GM23248 (cell line): Measurements from ENCODE around the gene C3orf62. TPM values are rescaled to one million over a fixed set of nuclear protein-coding genes. Genes with fewer than 3 reads are reported as not detected.

Experiments
- DNase-seq: peaks from one replicate; pipeline ENCODE4 v3.0.0-alpha.2; 2015
- H2AFZ ChIP-seq: fragments of 200-600 bp; sonication (generic); 2 replicates; pipeline ENCODE4 v1.6.1; 2016; ENCODE audit warnings: antibody characterized with exemption
- H3F3A ChIP-seq: fragments of 200-600 bp; sonication (generic); 2 replicates; pipeline ENCODE4 v1.6.1; 2016; ENCODE audit warnings: mild to moderate bottlenecking, antibody characterized with exemption, mixed run types; ENCODE audit not compliant: insufficient read depth
- H3K27ac ChIP-seq: fragments of 200-600 bp; sonication (generic); 2 replicates; pipeline ENCODE4 v1.5.1; 2016; ENCODE audit warnings: mild to moderate bottlenecking
- H3K27me3 ChIP-seq: fragments of 200-600 bp; sonication (generic); replicated peaks from 2 replicates; pipeline ENCODE4 v1.6.1; 2016; ENCODE audit warnings: mild to moderate bottlenecking; ENCODE audit not compliant: insufficient read depth
- H3K36me3 ChIP-seq: fragments of 200-600 bp; sonication (generic); 2 replicates; pipeline ENCODE4 v1.6.1; 2016; ENCODE audit warnings: low read depth, mild to moderate bottlenecking
- H3K4me1 ChIP-seq: fragments of 200-600 bp; sonication (generic); 2 replicates; pipeline ENCODE4 v1.6.1; 2016; ENCODE audit warnings: mild to moderate bottlenecking; ENCODE audit not compliant: insufficient read depth
- H3K4me2 ChIP-seq: fragments of 200-600 bp; sonication (generic); one replicate; pipeline ENCODE4 v1.6.1; 2016; ENCODE audit warnings: mild to moderate bottlenecking; ENCODE audit not compliant: unreplicated experiment
- H3K4me3 ChIP-seq: fragments of 200-600 bp; sonication (generic); 2 replicates; pipeline ENCODE4 v1.5.1; 2016; ENCODE audit warnings: mild to moderate bottlenecking
- H3K79me2 ChIP-seq: fragments of 200-600 bp; sonication (generic); 2 replicates; pipeline ENCODE4 v1.6.1; 2016; ENCODE audit warnings: mild to moderate bottlenecking; ENCODE audit not compliant: insufficient read depth
- H3K9ac ChIP-seq: fragments of 200-600 bp; sonication (generic); 2 replicates; pipeline ENCODE4 v1.6.1; 2016; ENCODE audit warnings: mild to moderate bottlenecking
- H3K9me2 ChIP-seq: fragments of 200-600 bp; sonication (generic); 2 replicates; pipeline ENCODE4 v1.6.1; 2016; ENCODE audit warnings: mixed run types, mild to moderate bottlenecking, moderate library complexity; ENCODE audit not compliant: insufficient read depth
- H3K9me3 ChIP-seq: fragments of 200-600 bp; sonication (generic); one replicate; pipeline ENCODE4 v1.6.1; 2017; ENCODE audit warnings: low read depth
- H4K20me1 ChIP-seq: fragments of 200-600 bp; sonication (generic); 2 replicates; pipeline ENCODE4 v1.6.0; 2016; ENCODE audit not compliant: insufficient read depth
- EZH2 ChIP-seq: fragments of 200-600 bp; sonication (generic); IDR thresholded peaks from 2 replicates; pipeline ENCODE4 v1.6.1; 2018; ENCODE audit warnings: antibody characterized with exemption, mild to moderate bottlenecking; ENCODE audit not compliant: insufficient read depth, poor library complexity, severe bottlenecking
- EZH2phosphoT487 ChIP-seq: fragments of 200-600 bp; sonication (generic); IDR thresholded peaks from 2 replicates; pipeline ENCODE4 v1.6.1; 2018; ENCODE audit warnings: antibody characterized with exemption, moderate library complexity, mild to moderate bottlenecking, low read depth; ENCODE audit not compliant: insufficient read depth
- WGBS, 2 experiments: methylation state at CpG; one replicate each; pipeline ENCODE4 v1.1.6; 2015 to 2017; ENCODE audit warnings: low lambda C conversion rate in 2 of 2, low coverage in 1 of 2; ENCODE audit errors: missing lambda C conversion rate in 2 of 2; 5-methylcytosine and 5-hydroxymethylcytosine counted together
- in situ Hi-C: fragments of 300-500 bp; cut with MboI; formaldehyde crosslinking; loops from 2 replicates; pipeline ENCODE4 v1.15.0; 2020
- polyA plus RNA-seq: library from polyadenylated mRNA; unstranded; fragments of >200 nt; fragmentation: Nextera tagmentation; extraction: Ambion mirVana; gene quantifications from 2 replicates; pipeline ENCODE4 v1.2.1, GENCODE V29; 2016
- total RNA-seq: library from RNA; depleted of rRNA; stranded (reverse); fragments of >200 nt; shearing (Covaris generic); gene quantifications from 2 replicates; pipeline ENCODE4 v1.2.3, GENCODE V29; 2014; rRNA removed

C3orf62 gene
- total RNA-seq, result 0.25 and 2.9 TPM in 2 replicates
- polyA plus RNA-seq, result 1.5 and 1.6 TPM in 2 replicates

DNA sequence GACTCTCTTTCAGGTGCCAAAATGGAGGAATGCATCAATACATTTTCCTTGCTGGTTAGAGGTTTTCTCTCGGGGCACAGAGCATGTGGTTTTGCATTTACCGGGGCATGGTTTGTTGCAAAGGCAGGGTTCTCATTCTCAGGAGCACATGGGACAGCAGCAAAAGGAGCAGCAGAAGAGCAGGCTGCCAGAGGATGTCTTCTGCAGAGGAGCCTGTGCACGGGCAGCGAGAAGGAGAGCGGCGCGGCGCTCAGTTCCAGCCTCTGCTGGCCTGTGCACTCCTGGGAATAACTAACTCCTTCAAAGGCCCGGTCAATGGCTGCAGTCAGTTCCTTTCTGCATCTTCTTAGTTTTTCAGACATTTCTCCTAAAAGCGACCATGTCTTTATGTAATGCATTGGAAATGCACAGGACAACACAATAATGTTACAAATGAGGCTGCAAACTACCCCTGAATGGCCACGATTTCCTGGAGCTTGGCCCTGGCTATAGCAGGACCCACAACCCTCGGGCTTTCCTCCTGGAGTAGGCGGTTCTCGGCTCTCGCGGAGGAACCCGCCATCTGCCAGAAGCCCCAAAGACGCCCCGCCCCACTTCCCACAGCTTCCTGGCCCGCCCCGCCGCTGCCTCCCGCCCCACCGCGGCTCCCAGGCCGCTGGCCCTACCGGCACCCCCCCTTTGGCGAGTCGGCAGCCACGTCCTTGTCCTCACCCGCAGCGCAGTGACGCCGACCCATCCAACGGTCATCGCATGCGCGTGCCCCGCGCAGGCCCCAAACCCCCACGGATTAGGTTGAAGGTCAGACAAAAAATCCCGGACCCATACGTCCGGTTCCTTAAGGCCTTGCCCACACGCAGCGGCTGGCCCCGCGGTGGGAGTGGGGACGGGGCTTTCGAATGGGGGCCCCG, at the start of gene C3orf62:
TSS of gene C3orf62 (minus strand) at position 758 of the 908 bp plus-strand sequence. CDS start at position 398, 360 bp downstream.
- H3K4me1 ChIP-seq, result peaks cover 29% of the 10 kb centered on the region
- H3K36me3 ChIP-seq, result peaks cover 6% of the 10 kb centered on the region
- peak within 1 kb of the TSS; percentile 87 for H3K27ac ChIP-seq
- H2AFZ ChIP-seq, result peak within 1 kb of the TSS; percentile 85
- TF ChIP-seq EZH2, result no peak
- TF ChIP-seq EZH2phosphoT487, result no peak
- H3K9me2 ChIP-seq, result no peaks in the 10 kb centered on the region
- in situ Hi-C loops, result no loop called here
- no peaks in the 10 kb centered on the region for H4K20me1 ChIP-seq
- H3K9me3 ChIP-seq, result no peaks in the 10 kb centered on the region
- 3 to 4% methylated on average over 40 to 51 of the region's 51 CpGs for WGBS, 2 experiments
- no peaks in the 10 kb centered on the region for H3K27me3 ChIP-seq
- peak within 1 kb of the TSS; percentile 68 for H3K4me3 ChIP-seq
- peaks cover 37% of the 10 kb centered on the region for H3F3A ChIP-seq
- H3K79me2 ChIP-seq, result no peaks in the 10 kb centered on the region
- H3K4me2 ChIP-seq, result peak within 1 kb of the TSS; percentile 85
- DNase-seq, result peak; percentile 95
- peak within 1 kb of the TSS; percentile 89 for H3K9ac ChIP-seq

DNA sequence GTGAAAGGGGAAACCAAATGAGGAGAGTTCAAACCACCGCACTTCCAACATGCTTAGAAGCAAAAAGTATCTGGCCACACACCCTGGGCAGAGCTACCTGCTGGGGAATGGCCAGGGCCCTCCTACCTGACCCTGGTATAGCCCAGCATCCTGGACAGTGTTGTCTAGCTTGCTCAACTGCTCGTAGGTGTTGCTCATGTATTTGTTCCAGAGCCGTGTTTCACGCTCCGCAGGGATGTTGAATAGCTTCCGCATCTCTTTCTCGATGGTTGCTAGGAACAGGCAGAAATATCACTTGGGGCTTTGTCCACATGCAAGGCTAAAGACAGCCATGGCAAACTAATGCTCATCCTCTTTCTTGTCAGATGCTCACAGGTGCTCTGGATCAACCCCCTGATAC, 47.7 kb upstream of the C3orf62 start:
- H3K4me1 ChIP-seq, result no peaks in the 10 kb centered on the region
- H3K9me3 ChIP-seq, result no peaks in the 10 kb centered on the region
- no peak overlapping the region for H3K27ac ChIP-seq
- H3K4me3 ChIP-seq, result no peak overlapping the region
- 89 to 96% methylated on average over 7 of the region's 7 CpGs for WGBS, 2 experiments
- TF ChIP-seq EZH2 (no peak), EZH2phosphoT487 (no peak)
- no peaks in the 10 kb centered on the region for H3F3A ChIP-seq
- peaks cover 73% of the 10 kb centered on the region for H3K36me3 ChIP-seq
- peaks cover 66% of the 10 kb centered on the region for H3K79me2 ChIP-seq
- no peak overlapping the region for H3K9ac ChIP-seq
- no peak overlapping the region for H3K4me2 ChIP-seq
- H3K9me2 ChIP-seq, result no peaks in the 10 kb centered on the region
- no peaks in the 10 kb centered on the region for H3K27me3 ChIP-seq
- no peak overlapping the region for H2AFZ ChIP-seq
- DNase-seq, result no peak
- in situ Hi-C loops, result no loop called here
- H4K20me1 ChIP-seq, result no peaks in the 10 kb centered on the region

DNA sequence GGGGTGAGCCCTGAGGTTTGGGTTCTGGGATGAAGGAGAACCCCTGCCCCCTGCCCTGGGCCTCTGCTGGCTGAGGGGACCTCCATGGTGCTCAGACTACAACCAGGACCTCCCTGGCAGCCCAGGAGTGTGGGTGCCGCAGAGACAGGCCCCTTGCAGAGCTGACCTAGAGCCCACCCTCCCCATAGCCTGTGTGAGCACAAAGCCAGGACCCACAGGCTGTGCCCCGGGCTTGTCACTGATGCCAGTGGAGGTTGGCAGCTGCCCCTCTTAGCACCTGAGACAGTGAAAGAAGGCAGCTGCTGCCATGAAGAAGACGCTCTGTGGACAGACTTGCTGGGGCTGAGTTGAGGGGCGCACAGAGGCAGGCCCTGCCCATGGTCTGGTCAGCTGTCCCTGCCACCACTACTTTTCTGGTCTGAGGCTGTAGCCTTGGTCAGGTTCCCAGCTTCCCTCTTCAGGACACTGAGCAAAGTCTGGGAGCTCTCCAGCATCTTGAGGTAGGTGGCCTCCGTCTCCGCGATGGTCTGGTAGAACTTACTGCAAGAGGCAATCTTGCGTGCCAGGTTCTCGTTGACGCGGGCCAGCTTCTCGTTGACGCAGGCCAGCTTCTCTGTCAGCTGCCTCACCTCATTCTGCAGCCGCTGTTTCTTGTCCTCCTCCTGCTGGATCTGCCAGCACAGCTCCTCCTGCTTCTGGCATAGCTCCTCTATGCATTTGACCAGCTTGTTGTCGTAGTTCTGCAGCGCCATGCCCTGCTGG, 39.8 kb upstream of the C3orf62 start:
- Histone ChIP-seq H3K4me3 (no peak overlapping the region), H3K79me2 (peaks cover 11% of the 10 kb centered on the region), H3K36me3 (peaks cover 32% of the 10 kb centered on the region), H3K4me1 (peaks cover 8% of the 10 kb centered on the region), H3K27ac (no peak overlapping the region), H2AFZ (no peak overlapping the region), H3F3A (no peaks in the 10 kb centered on the region), H3K9me3 (no peaks in the 10 kb centered on the region), H3K9me2 (no peaks in the 10 kb centered on the region), H3K27me3 (no peaks in the 10 kb centered on the region), H3K4me2 (no peak overlapping the region), H3K9ac (no peak overlapping the region), H4K20me1 (no peaks in the 10 kb centered on the region)
- in situ Hi-C loops, result no loop called here
- no peak for DNase-seq
- TF ChIP-seq EZH2phosphoT487 (no peak), EZH2 (no peak)
- 84 to 86% methylated on average over 16 of the region's 16 CpGs for WGBS, 2 experiments

DNA sequence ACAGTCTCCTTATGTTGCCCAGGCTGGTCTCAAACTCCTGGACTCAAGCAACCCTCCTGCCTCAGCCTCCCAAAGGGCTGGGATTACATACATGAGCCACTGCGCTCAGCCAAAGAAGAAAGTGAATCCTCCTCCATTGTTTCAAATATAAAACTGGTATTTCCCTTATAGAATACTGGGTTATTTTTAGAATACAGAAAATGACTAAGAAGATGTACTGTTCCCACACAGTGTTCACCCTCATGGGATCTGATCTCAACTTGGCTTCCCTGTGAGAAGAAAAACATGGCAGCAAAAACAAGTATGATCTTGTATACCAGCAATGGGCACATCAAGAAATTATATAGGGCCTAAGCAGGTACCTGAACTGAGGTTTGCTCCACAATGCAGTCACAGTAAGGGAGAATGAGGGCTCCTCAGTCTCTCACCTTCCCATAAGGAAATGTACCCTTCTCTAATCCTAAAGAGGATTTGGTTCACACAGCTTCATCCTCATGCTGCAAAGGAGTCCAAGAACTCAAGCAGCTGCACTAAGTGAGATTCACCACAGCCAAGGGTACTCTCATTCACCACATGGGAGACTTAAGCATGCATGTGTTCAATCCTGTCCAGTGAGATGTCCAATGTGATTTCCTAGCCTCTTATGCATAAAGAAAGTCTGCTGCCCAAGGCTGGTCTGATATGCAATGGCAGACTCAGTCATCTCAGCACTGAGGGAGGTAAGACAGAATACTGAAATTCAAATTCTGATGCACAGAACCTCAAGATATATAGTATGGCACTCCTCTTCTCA, 37.1 kb upstream of the C3orf62 start:
- 97 to 100% methylated on average over 1 of the region's 1 CpG for WGBS, 2 experiments
- Histone ChIP-seq H3K9me2 (no peaks in the 10 kb centered on the region), H2AFZ (no peak overlapping the region), H4K20me1 (no peaks in the 10 kb centered on the region), H3K27ac (peak overlapping the region; percentile 43), H3K27me3 (no peaks in the 10 kb centered on the region), H3F3A (no peaks in the 10 kb centered on the region), H3K9me3 (no peaks in the 10 kb centered on the region), H3K79me2 (peaks cover 22% of the 10 kb centered on the region; the same call in 1 of the 2 replicates), H3K9ac (no peak overlapping the region), H3K36me3 (peaks cover 33% of the 10 kb centered on the region), H3K4me3 (no peak overlapping the region), H3K4me2 (no peak overlapping the region), H3K4me1 (peaks cover 8% of the 10 kb centered on the region)
- in situ Hi-C loops, result no loop called here
- peak; percentile 53 for DNase-seq
- TF ChIP-seq EZH2phosphoT487 (no peak), EZH2 (no peak)
